ENCODE measurements around the gene UNC45B.
A peak's percentile ranks its signal among the peaks of the same experiment; 100 is the strongest.
"Not testable (repeated sequence)": the region's sequence is repeated elsewhere in the genome, so short reads cannot be mapped to it uniquely, and the experiment has no call there.

UNC45B gene

DNA sequence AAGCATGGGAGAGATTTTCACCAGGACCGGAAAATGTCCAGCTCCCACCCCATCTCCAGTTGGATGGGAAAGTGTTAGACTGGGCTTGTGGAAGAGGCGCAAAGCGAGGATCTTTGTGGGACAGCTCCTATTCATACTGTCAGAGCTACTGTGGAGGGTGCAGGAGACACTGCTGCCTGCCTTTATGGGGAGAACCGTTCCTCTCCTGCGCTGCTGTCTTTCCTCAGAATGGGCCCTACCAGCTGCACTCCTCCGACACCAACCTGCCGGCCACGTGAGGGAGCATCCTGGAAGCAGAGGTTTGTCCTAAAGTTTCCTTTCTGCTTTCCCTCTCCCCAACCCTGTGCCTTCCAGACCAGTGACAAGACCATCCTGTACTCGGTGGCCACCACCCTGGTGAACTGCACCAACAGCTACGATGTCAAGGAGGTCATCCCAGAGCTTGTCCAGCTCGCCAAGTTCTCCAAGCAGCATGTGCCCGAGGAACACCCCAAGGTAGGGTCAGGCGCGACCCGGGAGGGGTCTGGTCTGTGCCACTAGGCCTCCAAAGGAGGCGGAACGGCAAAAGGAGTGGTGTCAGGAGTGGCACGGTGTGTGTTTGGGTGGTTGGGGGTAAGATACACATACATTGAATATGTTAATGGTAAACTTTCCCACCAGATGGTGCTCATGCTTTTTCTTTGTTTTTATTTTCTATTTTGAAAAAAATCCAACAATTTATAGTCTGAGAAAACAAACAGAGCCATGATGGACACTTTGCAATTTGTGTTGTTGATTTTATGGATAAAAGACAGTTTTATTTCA is 23.6 kb downstream of the UNC45B start:
- DNase-seq (ENCODE audit: low spot score) = no peak

DNA sequence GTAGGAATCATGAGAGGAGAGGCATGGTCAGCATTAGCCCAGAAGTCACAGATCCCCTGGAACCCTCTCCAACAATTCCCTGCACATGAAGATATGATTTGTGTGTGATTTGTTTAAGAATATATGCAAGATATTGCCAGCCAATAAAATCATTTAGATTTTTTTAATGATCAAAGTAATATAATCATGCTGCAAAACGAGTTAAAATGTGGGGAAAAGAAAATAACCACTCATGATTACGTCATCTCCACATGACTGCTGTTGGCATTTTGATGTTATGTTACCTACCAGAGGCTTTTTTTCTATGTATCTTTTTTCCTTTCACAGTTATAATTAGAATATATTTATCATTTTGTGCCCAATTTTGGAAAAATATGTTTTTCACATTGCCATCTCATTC is 24.2 kb downstream of the UNC45B start:
- DNase-seq (ENCODE audit: low spot score) = no peak

DNA sequence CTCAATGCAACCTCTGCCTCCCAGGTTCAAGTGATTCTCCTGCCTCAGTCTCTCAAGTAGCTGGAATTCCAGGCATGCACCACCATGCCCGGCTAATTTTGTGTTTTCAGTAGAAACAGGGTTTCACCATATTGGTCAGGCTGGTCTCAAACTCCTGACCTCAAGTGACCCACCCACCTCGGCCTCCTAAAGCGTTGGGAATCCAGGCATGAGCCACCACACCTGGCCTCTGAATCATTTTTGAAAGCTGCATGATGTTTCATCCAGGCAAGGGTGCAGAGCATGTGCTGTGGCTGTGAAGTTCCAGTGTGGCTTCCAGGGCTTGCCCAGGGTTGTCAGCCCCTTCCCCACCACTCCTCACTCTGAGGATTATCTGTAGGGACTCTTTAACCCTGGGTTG is 24.7 kb downstream of the UNC45B start:
- DNase-seq (ENCODE audit: low spot score) = not testable (repeated sequence)

DNA sequence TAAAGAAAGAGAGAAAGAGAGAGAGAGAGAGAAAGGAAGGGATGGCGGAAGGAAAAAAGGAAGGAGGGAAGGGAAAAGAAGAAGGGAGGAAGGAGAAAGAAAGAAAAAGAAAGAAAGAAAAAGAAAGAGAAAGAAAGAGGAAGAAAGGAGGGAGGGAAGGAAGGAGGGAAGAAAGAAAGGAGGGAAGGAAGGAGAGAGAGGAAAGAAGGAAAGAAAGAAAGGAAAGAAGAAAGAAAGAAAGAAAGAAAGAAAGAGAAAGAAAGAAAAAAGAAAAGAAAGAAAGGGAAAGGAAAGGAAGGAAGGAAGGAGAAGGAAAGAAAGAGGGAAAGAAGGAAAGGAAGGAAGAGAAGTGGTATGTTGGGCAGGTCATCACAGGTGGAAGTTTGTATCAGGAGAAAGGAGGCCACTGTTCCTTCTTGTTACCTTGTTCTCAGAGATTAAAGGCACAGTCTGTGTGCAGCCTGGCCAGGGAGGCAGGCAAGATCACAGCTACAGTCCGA is 27.3 kb downstream of the UNC45B start:
- no peak for DNase-seq (ENCODE audit: low spot score)

DNA sequence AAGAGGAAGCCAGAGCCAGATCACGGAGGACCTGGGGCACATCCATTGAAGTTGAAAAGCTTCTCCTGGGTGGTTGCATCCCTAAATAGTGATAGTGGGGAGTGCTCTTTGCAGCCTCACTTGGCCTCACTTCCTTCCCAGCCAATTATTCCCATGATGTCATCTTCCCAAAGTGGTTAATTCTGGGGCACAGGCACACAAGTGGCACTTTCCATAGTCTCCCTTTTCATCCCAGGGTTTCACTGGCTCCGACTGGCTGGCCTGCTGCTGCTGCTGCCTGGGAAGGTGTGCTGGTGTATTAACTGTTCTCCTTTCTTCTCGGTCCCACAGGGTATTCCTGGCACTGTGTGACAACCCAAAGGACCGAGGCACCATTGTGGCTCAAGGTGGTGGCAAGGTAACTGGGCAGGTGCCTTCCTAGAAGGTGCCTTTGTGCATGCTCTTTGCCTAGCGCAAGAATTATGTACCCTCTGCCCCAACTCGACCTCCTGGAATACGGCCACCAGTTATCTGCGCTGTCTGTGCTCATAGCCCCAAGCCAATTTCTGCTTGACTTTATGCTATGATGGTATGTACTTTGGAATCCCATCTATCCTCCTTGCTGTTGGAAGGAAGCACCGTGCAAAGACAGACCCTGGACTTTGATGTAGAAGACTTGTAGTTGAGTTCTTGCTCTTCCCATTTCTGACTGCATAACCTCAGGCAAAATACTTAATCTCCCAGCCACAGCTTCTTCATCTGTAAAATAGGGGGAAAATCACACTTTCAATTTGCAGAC is 28.2 kb downstream of the UNC45B start:
- no peak for DNase-seq (ENCODE audit: low spot score)

DNA sequence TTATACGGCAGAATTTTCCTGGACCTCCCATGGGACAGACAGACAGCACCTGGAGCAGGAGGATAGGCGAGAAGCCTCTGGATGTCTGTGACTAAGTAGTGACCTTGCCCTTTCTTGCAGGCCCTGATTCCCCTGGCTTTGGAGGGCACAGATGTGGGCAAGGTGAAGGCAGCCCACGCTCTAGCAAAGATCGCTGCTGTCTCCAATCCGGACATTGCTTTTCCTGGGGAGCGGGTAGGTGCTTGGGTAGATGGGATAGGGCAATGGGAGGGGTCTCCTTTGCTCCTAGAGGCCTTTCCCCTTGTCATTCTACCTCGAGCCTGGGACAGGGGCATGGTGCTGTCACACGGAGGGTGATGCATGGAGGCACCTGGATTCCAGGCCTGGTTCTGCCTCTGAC is 29.3 kb downstream of the UNC45B start:
- DNase-seq (ENCODE audit: low spot score) = no peak

DNA sequence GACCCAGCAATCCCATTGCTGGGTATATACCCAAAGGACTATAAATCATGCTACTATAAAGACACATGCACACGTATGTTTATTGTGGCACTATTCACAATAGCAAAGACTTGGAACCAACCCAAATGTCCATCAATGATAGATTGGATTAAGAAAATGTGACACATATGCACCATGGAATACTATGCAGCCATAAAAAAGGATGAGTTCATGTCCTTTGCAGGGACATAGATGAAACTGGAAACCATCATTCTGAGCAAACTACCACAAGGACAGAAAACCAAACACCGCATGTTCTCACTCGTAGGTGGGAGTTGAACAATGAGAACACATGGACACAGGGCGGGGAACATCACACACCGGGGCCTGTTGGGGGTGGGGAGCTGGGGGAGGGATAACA is 31.8 kb downstream of the UNC45B start:
- not testable (repeated sequence) for DNase-seq (ENCODE audit: low spot score)

DNA sequence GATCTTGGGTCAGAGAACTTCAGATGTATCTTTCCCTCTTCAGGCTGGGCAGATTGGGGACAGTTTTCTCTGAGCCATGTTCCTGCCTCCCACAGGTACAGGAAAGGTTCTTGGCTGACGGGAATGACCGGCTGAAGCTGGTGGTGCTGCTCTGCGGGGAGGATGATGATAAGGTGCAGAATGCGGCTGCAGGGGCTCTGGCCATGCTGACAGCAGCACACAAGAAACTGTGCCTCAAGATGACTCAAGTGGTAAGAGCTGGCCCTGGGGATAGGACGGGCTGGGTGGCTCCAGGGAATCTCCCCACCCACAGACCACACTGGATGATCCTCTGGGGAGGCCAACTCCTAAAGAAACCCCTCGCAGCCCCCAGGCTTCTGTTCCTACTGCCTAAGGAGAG is 35.7 kb downstream of the UNC45B start:
- DNase-seq (ENCODE audit: low spot score) = no peak

DNA sequence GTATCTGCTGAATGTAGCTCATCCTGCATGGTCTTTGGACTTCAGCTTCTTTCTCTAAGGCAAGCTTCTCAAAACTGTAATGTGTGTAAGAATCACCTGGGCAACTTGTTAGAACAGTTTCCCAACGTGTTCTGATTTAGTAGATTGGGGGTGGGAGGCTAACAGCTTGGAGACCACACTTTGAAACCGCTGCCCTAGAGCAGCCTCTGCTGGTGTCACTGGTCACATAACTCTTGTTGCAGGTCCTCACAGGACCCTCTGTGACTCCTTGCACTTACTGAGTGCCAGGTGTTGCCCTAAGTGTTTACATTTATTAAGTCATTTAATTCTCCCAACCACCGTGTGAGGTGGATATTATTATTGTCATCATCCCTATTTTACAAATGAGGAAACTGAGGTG is 36.7 kb downstream of the UNC45B start:
- DNase-seq (ENCODE audit: low spot score) = no peak

DNA sequence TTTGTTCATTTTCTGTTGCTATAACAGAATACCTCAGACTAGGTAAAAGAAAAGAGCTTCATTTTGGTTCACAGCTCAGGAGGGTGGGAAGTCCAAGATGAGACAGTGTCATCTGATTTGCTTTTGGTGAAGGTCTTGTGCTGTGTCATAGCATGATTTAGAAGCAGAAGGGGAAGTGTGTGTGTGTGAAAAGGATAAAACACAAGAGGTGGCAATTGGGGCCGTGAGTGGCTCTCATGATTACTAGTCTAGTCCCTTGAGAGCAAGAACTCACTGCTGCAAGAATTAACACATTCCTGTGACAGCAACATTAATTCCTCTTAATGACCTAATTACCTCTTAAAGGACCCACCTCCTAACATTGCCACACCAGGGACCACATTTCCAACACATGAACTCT is 38.2 kb downstream of the UNC45B start:
- no peak for DNase-seq (ENCODE audit: low spot score)

DNA sequence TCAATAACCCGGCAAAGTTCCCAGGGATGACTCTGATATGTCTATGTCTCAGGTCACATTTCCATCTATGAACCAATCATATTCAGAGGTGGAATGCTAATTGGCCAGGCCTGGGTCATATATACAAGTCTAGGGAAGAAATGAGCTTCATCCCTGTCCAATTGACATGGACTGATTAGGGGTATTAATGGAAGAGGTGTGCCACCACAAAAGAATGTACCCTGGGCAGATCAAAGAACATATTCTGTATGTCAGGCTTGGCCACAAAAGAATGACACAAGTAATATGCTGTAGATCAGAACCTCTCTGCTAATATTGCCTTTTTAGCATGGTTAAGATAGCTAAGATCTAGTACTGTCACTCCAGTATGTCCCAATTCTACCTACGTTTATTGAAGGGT is 39.9 kb downstream of the UNC45B start:
- DNase-seq (ENCODE audit: low spot score) = no peak

DNA sequence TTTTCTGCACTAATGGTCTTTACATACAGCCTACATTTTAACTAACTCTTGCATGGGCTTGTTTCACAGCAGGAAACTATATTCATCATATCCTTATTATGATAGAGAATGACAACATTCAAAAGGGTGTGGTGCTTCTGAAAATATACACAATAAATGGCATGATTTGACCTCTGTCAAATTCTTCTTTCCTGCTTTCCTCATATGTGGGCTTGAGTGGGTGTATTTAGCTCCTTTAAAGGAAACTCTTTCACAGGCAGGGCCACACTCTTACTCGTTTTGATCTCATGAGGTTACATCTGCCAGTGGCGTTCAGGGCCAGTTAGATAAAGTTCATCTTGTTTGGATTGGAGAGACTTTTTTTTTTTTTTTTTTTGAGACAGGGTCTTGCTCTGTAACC is 40.5 kb downstream of the UNC45B start:
- no peak for DNase-seq (ENCODE audit: low spot score)

DNA sequence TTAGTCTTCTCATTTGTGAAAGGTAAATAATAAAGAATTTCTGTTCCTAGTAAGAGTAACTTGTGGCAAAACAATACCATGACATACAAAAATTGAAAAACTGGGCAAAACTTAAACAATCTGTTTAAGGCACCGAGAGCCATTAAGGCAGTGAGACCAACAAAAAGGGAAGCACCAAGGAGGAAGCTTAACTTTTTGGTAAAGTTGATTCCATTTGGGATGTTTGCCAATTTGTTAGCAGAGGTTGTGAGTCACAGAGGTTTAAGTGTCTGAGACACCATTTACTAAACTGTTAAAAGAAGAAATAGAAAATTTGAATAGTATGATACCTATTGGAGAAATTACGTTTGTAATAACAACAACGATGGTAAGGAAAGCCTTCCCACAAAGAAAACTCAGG is 41.7 kb downstream of the UNC45B start:
- DNase-seq (ENCODE audit: low spot score) = peak; percentile 33

DNA sequence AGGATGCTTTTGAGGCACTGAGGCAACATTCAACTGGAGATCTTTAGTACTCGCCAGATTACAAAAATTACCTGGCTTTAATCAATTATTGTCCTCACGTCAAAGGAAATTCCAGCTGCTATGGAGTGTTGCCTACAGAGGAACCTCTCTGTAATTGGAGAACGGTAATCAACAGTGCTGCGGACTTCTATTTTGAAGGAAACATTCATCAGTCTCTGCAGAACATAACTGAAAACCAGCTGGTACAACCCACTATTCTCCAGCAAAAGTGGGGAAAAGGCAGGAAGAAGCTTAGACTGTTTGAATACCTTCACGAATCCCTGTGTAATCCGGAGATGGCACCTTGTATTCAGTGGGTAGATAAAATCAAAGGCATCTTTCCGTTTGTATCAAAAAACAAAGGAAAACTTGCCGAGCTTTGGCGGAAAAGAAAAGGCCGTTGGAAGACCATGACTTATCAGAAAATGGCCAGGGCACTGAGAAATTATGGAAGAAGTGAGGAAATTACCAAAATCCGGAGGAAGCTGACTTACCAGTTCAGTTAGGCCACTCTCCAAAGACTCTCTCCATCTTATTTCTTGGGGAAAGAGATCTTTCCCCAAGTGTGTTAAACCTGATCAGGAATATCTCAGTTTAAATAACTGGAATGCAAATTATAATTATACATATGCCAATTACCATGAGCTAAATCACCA is 43.5 kb downstream of the UNC45B start:
- no peak for DNase-seq (ENCODE audit: low spot score)

DNA sequence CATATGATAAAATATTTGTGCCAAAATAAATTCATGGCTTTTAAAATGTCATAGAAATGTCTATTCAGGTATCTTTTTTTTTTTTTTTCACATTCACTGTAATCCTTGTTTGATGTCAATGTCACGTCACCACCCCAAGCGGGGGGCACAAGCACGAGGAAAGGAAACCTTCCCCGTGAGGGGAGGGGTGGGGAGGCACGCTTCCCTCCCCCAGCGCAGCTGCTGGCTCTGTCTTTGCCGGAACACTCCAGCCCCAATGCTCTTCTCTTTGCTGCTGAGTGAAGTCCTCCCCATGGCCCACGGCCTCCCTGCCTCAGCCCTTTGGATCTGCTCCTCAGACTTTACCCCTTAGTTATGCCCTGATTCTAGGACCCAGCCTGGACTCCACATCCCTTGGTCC is 45.1 kb downstream of the UNC45B start:
- DNase-seq (ENCODE audit: low spot score) = no peak

DNA sequence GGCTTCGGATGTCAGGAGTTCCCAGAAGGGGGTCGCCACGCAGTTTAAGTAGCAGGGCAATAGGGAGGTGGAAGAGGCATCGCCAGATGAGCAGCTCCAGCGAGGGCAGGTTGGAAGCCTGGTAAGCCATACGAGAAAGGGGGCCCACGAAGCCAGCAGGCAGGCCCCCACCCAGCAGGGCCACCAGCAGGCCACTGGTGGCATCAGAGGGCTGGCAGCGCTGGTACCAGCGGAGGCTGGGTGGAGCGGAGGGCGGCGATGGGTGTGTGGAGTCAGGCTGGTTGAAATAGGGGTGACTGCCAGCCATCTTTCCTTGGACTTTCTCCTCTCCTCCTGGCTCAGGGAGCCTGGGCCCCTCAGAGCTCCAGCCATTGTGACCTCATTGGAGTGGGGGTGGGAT is 46.4 kb downstream of the UNC45B start, which contains the start of gene SLC35G3:
TSS of gene SLC35G3 (minus strand) at position 393 of the 400 bp plus-strand sequence. CDS start at position 307, 86 bp downstream.
- not testable (repeated sequence) for DNase-seq (ENCODE audit: low spot score)

DNA sequence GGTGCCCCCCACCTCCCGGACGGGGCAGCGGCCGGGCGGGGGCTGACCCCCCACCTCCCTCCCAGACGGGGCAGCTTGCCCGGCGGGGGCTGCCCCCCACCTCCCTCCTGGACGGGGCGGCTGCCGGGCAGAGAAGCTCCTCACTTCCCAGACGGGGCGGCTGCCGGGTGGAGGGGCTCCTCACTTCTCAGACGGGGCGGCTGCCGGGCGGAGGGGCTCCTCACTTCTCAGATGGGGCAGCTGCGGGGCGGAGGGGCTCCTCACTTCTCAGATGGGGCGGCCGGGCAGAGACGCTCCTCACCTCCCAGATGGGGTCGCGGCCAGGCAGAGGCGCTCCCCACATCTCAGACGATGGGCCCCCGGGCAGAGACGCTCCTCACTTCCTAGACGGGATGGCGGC is 47.4 kb downstream of the UNC45B start:
- not testable (repeated sequence) for DNase-seq (ENCODE audit: low spot score)

DNA sequence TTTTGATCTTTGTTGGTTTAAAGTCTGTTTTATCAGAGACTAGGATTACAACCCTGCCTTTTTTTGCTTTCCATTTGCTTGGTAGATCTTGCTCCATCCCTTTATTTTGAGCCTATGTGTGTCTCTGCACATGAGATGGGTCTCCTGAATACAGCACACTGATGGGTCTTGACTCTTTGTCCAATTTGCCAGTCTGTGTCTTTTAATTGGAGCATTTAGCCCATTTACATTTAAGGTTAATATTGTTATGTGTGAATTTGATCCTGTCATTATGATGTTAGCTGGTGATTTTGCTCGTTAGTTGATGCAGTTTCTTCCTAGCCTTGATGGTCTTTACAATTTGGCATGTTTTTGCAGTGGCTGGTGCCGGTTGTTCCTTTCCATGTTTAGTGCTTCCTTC is 55.0 kb downstream of the UNC45B start:
- not testable (repeated sequence) for DNase-seq (ENCODE audit: low spot score)

DNA sequence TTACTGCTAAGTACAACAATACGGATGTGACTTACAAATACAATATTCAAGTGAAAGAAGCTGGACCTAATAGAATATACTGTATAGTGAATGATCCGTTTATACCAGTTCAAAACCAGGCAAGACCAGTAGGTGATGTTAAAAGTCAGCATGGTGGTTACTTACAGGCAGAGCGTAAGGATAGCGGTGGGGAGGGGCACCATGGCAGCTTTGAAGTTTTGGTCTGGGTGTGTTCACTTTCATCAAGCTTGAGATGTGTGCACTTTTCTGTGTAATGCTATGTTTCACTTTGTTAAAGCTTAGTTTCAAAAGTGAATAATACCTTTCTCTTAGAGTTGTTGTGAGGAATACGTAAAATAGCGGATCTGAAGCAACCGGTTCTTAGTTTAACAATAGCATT is 63.1 kb downstream of the UNC45B start:
- DNase-seq (ENCODE audit: low spot score) = no peak

DNA sequence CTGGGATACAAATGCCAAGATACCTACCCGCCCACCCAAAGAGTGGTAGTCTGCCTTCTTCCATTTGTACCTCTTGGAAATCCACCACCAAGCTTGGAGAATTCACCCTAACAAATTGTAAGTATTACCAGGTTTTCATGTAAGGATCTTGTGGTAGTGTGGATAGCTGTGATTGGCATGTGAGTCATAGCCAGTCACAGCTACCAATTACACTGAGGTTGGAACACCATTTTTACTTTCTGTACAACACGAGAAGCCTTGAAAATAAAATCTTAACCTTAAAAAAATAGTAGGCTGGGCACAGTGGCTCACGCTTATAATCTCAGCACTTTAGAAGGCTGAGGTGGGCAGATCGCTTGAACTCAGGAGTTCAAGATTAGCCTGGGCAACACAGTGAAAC is 65.1 kb downstream of the UNC45B start:
- no peak for DNase-seq (ENCODE audit: low spot score)

DNA sequence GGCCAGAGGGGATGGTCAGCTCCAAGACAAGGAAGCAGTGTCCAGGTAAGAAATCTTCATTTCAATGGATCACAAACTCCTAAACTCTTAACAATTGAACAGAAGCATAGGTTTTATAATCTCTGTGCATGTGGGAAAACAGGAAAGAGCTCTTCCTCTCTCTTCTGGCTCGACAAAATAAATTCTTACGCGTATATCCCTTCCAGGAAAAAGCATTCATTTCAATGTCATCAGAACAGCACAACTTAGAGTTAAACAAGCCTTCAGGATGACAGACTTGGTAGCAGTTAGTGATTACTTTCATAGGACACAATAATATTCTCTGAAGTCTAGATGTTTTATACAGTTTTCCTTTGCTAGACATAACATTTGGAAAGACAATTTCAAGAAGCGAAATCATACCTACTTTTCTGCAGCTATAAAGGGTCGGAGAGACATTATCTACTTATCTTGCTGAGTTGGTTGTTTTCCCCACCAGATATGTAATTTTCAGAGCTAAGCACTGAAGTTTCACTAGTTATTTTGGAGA is 65.9 kb downstream of the UNC45B start:
- DNase-seq (ENCODE audit: low spot score) = no peak

DNA sequence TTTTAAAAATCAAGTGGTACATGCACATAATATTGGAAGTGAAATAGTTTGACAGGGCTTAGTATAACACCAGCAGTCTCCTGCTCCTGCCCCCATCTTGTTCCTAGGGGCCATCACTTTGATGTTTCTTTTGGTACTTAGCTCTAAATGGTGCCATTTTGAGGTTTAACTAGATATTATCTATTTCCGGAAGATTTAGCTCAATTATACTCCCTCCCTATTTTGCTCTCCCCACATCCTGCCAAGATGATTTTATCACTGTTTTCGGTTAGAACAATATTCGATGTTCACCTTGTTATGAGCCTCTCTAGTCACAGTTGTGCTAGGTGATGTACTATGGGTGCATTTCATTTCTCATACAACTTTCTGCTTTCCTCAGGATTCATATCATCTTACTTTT is 66.6 kb downstream of the UNC45B start:
- DNase-seq (ENCODE audit: low spot score) = no peak

All from Ammon's horn (tissue), 1 donor.